Coronary artery (tissue), 2 donors: ENCODE results near the gene MORN2.
"Not testable (repeated sequence)": the region's sequence is repeated elsewhere in the genome, so short reads cannot be mapped to it uniquely, and the experiment has no call there.

ENCODE experiments used
- DNase-seq: peaks from one replicate; pipeline ENCODE4 v3.0.0-alpha.2; 2017; ENCODE audit warnings: low spot score
- H3K27ac ChIP-seq, 2 donors: fragments of 200-600 bp; sonication (generic); one replicate each; pipeline ENCODE4 v1.5.1; 2016 to 2019
- H3K4me3 ChIP-seq: fragments of 200-600 bp; sonication (generic); 2 replicates; pipeline ENCODE4 v1.5.1; 2016; ENCODE audit warnings: mild to moderate bottlenecking, moderate library complexity
- CTCF ChIP-seq: fragments of 200-600 bp; sonication (generic); IDR thresholded peaks from one replicate; pipeline ENCODE4 v1.5.1; 2019; ENCODE audit warnings: antibody characterized with exemption

MORN2 gene

DNA sequence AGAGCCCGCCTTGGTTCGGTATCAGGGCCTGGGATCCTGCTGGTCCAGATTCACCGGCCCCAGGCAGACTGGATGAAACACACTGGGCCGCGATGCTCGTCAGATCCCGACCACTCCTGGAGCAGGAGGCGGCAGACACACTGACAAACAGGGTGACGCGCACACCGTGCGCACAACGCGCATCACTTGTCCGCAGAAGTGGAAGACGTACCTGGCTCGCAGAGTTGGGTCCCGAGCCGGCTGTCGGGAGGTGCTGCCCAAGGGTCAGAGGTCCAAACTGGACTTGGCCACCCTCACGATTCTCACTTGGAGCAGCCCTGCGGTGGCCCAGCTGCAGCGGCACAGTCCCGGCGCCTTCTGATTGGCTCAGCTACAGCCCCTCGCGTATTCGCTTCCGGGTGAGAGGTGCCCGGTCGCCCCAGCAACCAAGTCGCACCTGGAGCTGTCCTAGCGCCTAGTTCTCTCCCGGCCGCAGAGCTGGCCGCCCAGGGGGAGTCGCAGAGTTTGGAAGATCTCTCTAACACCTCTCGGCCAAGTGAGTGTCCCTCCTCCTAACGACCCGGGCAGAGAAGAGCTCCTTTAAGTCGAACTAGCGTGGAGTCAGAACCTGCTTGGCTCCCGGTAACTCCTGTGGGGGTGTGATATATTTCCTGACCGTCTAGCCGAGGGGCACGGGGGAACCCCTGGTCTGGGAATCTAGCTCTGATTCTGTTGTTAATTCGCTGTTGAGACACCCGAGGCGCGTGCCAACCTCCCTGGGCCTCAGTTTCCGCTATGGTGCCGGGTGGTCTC, at the start of gene MORN2, which contains the start of gene DHX57:
MORN2 (plus strand) TSS at position 401 of the 792 bp plus-strand sequence.
DHX57 (minus strand) TSS at position 359 of the 792 bp plus-strand sequence. CDS start 7,529 bp downstream, outside the sequence.
- DNase-seq = peak; percentile 92
- no peak for TF ChIP-seq CTCF
- Histone ChIP-seq H3K4me3 (peak within 1 kb of the TSS; percentile 95), H3K27ac (peak within 1 kb of the TSS; percentile 61 to 85)

DNA sequence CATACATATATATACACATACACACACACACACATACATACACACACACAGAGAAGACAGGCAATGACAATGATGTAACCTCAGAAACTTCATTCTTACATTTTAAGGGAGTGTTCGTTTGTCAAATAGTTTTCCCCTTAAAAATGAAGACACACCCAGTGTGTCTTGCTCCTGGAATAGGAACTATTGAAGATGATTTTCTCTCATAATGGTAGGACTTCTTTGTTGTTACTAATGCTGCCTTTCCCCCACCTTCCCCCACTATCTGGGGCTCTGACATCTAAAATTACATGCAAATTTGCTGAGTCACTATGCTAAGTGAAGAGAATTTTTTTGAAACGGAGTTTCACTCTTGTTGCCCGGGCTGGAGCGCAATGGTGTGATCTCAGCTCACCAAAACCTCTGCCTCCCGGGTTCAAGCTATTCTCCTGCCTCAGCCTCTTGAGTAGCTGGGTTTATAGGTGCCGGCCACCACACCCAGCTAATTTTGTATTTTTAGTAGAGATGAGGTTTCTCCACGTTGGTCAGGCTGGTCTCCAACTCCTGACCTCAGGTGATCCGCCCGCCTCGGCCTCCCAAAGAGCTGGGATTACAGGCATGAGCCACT, 48.1 kb upstream of the MORN2 start:
- H3K4me3 ChIP-seq, DNase-seq: not testable (repeated sequence)
- peak overlapping the region in 1 of 2 donors; percentile 28 for H3K27ac ChIP-seq

- TF ChIP-seq CTCF = no peak
- Histone ChIP-seq H3K27ac (no peak overlapping the region), H3K4me3 (no peak overlapping the region)
- no peak for DNase-seq
Measured at GRCh38 chr2:38828460-38828859, 47.3 kb upstream of the MORN2 start.

DNA sequence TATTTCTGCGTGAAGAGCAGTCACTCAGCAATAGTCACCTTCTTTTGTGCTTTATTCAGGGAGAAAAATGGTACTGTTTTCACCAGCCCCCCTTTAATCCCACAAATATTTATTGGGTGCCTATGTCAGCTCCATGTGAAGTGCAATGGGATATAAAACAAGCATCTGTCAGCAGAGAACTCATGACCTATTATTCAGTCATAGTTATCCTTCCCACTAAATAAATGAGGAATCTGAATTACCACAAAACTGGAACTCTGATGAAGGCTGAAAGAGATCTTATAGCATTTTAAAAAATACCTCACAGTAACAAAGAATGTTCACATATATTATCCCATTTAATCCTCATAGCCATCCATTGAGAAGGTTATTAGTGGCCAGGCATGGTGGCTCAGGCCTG, 45.8 kb upstream of the MORN2 start:
- Histone ChIP-seq H3K4me3 (no peak overlapping the region), H3K27ac (no peak overlapping the region)
- no peak for TF ChIP-seq CTCF
- no peak for DNase-seq

DNA sequence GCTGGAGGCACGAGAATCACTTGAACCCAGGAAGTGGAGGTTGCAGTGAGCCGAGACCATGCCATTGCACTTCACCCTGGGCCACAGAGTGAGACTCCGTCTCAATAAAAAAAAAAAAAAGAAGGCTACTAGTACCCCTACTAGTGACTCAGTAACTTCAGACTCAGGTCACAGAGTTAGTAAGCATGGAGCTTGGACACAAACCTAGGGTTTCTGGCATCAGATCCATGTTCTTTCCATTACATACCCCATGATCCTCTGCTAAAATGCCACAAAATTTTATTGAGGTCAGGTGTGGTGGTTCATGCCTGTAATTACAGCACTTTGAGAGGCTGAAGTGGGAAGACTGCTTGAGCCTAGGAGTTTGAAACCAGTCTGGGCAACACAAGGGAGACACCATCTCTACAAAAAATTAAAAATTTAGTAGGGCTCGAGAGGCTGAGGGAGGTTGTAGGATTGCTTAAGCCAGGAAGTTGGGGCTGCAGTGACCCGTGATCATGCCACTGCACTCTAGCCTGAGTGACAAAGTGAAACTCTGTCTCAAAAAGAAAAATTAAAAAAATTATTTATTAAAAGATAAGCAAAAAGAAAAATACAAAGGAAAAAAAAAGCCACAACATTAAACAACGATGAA, 45.1 kb upstream of the MORN2 start:
- H3K27ac ChIP-seq = no peak overlapping the region
- TF ChIP-seq CTCF = no peak
- H3K4me3 ChIP-seq = no peak overlapping the region
- no peak for DNase-seq

- no peak overlapping the region for H3K27ac ChIP-seq
- TF ChIP-seq CTCF = no peak
- H3K4me3 ChIP-seq = no peak overlapping the region
- no peak for DNase-seq
Measured at GRCh38 chr2:38835015-38835601, 40.7 kb upstream of the MORN2 start.

DNA sequence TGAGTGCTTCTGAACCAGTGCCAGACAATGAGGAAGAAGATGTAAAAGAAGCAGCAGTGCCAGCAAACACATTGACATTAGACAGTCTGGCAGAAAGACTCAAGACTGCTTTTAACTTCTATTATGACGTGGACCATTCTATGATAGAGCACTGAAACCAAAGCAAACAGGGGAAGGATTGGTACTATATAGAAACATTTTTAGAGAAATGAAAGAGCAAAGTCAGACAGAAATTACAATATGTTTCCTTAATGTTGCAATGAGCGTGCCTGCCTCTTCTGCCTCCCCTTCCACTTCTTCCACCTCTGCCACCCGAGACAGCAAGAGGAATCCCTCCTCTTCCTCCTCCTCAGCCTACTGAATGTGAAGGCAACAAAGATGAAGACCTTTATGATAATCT, 39.8 kb upstream of the MORN2 start:
- Histone ChIP-seq H3K4me3 (no peak overlapping the region), H3K27ac (no peak overlapping the region)
- no peak for DNase-seq
- no peak for TF ChIP-seq CTCF
